ENCODE measurements around the gene PGAP1. TPM values are rescaled to one million over a fixed set of nuclear protein-coding genes. Genes with fewer than 3 reads are reported as not detected.

Gene PGAP1
- total RNA-seq, 2 experiments from 2014 or later, result 22.2 to 25.1 TPM

DNA sequence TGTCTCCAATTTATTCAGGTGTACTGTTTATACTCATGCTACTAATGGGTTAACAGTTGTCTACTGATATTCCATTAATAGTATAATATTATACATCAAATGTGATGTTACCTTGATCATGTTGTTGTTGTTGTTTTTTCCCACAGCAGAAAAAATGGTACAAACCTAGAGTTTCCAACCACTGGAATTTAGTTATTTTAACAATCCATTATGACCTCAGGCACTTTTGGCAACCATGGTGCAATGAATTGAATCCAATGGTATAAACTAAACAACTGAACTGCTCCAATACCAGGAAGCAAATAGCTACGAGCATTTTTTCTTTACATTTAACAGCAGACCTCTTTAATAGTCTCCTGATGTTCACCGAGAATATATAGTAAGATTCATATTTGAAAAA, 86.3 kb downstream of the PGAP1 start:
- Mint-ChIP-seq H3K4me1 (no peaks in the 10 kb centered on the region), H3K36me3 (ENCODE audit: low read depth) (peaks cover 32% of the 10 kb centered on the region), H3K4me3 (no peak overlapping the region), H3K27me3 (no peaks in the 10 kb centered on the region), H3K9me3 (ENCODE audit: low read depth) (no peaks in the 10 kb centered on the region), H3K27ac (no peak overlapping the region)
- ATAC-seq (no peak), DNase-seq (no peak)
- intact Hi-C loops (cut with DNase I, micrococcal nuclease), result no loop called here
- ChIA-PET POLR2A (no interaction called here), CTCF (no interaction called here)

GRCh38 chr2:196839574-196839973, 86.9 kb downstream of the PGAP1 start:
- no peaks in the 10 kb centered on the region for H3K27me3 Mint-ChIP-seq
- no peak for DNase-seq
- H3K27ac Mint-ChIP-seq, result no peak overlapping the region
- intact Hi-C loops (cut with DNase I, micrococcal nuclease), result no loop called here
- POLR2A ChIA-PET, result interaction anchor here (0.6 kb wide), 1 partner anchor 17 kb away, joined by 14 read pairs; no protein-coding TSS in a partner anchor
- CTCF ChIA-PET, result no interaction called here
- no peaks in the 10 kb centered on the region for H3K4me1 Mint-ChIP-seq
- ATAC-seq, result no peak
- H3K36me3 Mint-ChIP-seq (ENCODE audit: low read depth), result peaks cover 30% of the 10 kb centered on the region
- H3K9me3 Mint-ChIP-seq (ENCODE audit: low read depth), result no peaks in the 10 kb centered on the region
- H3K4me3 Mint-ChIP-seq, result no peak overlapping the region

DNA sequence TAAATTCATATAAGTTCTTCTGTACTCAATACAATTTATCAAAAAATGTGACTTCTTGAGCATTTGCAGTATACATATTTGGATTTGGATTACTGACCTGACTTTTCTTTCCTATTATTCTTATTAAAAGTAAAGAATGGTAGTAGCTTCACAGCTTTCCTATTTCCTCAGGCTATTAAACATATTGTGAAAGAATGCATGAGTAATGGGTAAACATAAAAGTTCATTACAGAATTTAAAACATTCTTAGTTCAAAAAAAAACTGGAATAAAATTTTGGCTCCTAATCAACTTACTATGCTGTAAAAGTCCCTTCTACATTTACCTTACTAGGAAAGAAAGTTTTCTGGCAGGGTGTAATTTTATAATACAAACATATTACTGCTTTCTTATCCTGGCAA, 90.1 kb downstream of the PGAP1 start:
- CTCF ChIA-PET, result interaction anchor here (0.6 kb wide), 1 partner anchor 93 kb away, joined by 4 read pairs; no protein-coding TSS in a partner anchor
- Mint-ChIP-seq H3K27me3 (no peaks in the 10 kb centered on the region), H3K27ac (no peak overlapping the region), H3K9me3 (ENCODE audit: low read depth) (no peaks in the 10 kb centered on the region), H3K4me3 (no peak overlapping the region), H3K36me3 (ENCODE audit: low read depth) (peaks cover 24% of the 10 kb centered on the region), H3K4me1 (no peaks in the 10 kb centered on the region)
- no peak for DNase-seq
- intact Hi-C loops (cut with DNase I, micrococcal nuclease), result no loop called here
- ATAC-seq, result no peak
- POLR2A ChIA-PET, result no interaction called here

DNA sequence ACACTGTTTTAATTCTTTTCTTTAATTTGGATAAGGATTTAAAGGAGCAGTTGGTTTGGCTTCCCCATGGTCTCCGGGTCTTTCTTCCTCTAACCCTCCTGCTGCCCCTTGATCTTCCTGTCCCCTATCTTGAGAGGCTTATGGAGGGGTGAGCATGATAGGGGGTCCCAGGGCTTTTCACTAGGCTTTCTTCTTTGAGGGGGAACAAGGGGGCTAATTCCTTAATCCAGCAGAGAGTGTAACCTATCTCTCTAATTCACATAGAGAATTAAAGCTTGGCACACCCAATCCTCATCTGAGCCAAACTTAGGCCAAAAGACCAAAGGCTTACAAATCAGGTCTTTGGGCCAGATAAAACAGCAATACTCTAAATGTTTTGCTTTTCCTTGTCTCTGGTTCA, 95.8 kb downstream of the PGAP1 start:
- ChIA-PET POLR2A (no interaction called here), CTCF (no interaction called here)
- Mint-ChIP-seq H3K4me3 (no peak overlapping the region), H3K27me3 (no peaks in the 10 kb centered on the region), H3K9me3 (ENCODE audit: low read depth) (no peaks in the 10 kb centered on the region), H3K4me1 (peaks cover 3% of the 10 kb centered on the region), H3K36me3 (ENCODE audit: low read depth) (no peaks in the 10 kb centered on the region), H3K27ac (no peak overlapping the region)
- DNase-seq (no peak), ATAC-seq (no peak)
- intact Hi-C loops (cut with DNase I, micrococcal nuclease), result no loop called here

- no peaks in the 10 kb centered on the region for H3K36me3 Mint-ChIP-seq (ENCODE audit: low read depth)
- peaks cover 3% of the 10 kb centered on the region for H3K4me1 Mint-ChIP-seq
- ChIA-PET POLR2A (no interaction called here), CTCF (interaction anchor here (1.3 to 1.4 kb wide), 2 partner anchors 16 to 29 kb away, joined by 3 read pairs; no protein-coding TSS in a partner anchor)
- peak; percentile 45 for ATAC-seq
- H3K4me3 Mint-ChIP-seq, result no peak overlapping the region
- no peaks in the 10 kb centered on the region for H3K9me3 Mint-ChIP-seq (ENCODE audit: low read depth)
- H3K27ac Mint-ChIP-seq, result no peak overlapping the region
- intact Hi-C loops (cut with DNase I, micrococcal nuclease), result no loop called here
- H3K27me3 Mint-ChIP-seq, result peaks cover 8% of the 10 kb centered on the region
- DNase-seq, result no peak
These were observed 99.2 kb downstream of the PGAP1 start for GRCh38 chr2:196827356-196827755.

DNA sequence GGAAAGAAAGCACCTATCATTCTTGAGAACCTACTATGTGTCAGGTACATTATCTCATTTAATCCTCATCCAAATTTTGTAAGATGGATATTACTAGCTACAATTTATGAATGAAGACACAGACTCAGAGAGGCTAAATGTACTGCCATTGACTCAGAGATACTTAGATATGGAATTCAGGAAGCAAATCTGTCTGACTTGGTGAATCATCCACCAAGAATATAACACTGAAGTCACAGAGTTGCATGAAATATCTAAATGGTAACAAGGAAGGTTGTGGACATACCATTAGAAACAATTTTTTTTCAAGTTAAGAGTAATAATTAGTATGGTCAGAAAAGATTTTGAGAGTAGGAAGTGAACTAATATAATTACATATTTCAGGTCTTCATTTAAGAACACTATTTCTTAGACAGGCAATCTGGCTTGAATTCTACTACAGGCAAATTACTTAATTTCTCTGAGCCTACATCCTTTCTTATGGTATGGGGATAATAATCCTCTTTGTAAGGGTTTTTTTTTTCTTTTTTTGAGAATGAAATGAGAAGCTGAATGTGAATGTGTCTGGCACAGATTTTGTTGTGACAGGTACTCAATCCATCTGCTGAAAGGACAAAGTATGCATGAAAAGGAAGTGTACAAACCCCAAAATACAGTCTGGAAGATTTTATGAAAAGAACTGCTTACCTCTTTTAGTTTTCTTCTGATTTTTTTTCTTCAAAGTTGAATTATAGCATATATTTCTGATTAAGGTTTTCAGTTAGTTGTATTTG, 102.6 kb downstream of the PGAP1 start:
- ATAC-seq (no peak), DNase-seq (no peak)
- peaks cover 14% of the 10 kb centered on the region for H3K27me3 Mint-ChIP-seq
- CTCF ChIA-PET, result no interaction called here
- H3K36me3 Mint-ChIP-seq (ENCODE audit: low read depth), result no peaks in the 10 kb centered on the region
- POLR2A ChIA-PET, result no interaction called here
- intact Hi-C loops (cut with DNase I, micrococcal nuclease), result no loop called here
- H3K27ac Mint-ChIP-seq, result no peak overlapping the region
- H3K4me1 Mint-ChIP-seq, result peaks cover 3% of the 10 kb centered on the region
- H3K4me3 Mint-ChIP-seq, result no peak overlapping the region
- peaks cover 4% of the 10 kb centered on the region for H3K9me3 Mint-ChIP-seq (ENCODE audit: low read depth)

DNA sequence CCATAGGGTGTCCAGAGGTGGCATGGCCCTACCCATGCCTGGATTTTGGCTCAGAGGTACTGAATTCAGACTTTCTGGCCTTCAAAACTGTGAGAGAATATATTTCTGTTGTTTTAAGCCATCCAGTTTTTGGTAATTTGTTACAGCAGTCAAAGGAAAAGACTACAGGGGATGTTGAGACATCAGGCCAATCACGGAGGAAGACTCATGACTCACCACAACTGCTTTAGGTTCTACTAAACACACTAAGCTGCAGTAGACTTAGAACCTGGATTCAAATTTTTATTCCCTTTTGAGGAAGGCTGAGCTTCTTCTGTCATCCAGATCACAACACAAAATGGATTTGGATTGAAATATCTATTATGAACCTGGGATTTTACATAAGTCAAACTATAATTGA, 105.3 kb downstream of the PGAP1 start:
- no peaks in the 10 kb centered on the region for H3K4me1 Mint-ChIP-seq
- peaks cover 21% of the 10 kb centered on the region for H3K27me3 Mint-ChIP-seq
- intact Hi-C loops (cut with DNase I, micrococcal nuclease), result loop anchor here in 1 of 2 experiments (2.0 kb wide), 1 partner anchor 20 kb away; no protein-coding TSS in a partner anchor
- H3K9me3 Mint-ChIP-seq (ENCODE audit: low read depth), result peaks cover 12% of the 10 kb centered on the region
- CTCF ChIA-PET, result interaction anchor here (0.6 kb wide), 1 partner anchor 104 kb away, joined by 4 read pairs; no protein-coding TSS in a partner anchor
- no peak for DNase-seq
- ATAC-seq, result no peak
- no peak overlapping the region for H3K27ac Mint-ChIP-seq
- no peak overlapping the region for H3K4me3 Mint-ChIP-seq
- POLR2A ChIA-PET, result no interaction called here
- H3K36me3 Mint-ChIP-seq (ENCODE audit: low read depth), result no peaks in the 10 kb centered on the region

DNA sequence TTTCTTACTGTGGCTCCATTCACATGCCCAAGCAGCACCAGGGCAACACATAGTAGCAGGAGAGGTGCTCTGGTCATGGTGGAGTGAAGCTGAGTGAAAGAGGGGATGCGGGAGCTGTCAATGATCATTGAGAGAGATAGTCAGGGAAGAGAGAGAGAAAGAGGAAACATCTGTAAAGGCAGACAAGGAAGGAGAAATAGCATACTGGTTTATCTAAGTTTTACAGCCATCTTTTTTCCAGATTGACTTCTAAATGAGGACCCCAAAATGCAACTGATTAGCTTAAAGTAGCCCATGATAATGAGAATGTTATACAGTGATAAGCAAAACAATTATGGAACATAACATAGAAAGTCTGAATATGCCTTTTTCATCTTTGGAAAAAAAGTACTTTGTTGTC, 117.2 kb downstream of the PGAP1 start, which contains the start of gene C2orf66:
C2orf66 (minus strand) TSS at position 96 of the 400 bp plus-strand sequence; CDS start at position 77, 19 bp downstream.
- no peak for ATAC-seq
- CTCF ChIA-PET, result interaction anchor here (0.6 to 1.0 kb wide), 4 partner anchors 13 to 404 kb away, joined by 3 to 4 read pairs (median 4); no protein-coding TSS in a partner anchor
- POLR2A ChIA-PET, result no interaction called here
- Mint-ChIP-seq H3K4me1 (no peaks in the 10 kb centered on the region), H3K27ac (no peak within 1 kb of the TSS), H3K4me3 (no peak within 1 kb of the TSS), H3K27me3 (peaks cover 25% of the 10 kb centered on the region), H3K36me3 (ENCODE audit: low read depth) (no peaks in the 10 kb centered on the region), H3K9me3 (ENCODE audit: low read depth) (peaks cover 3% of the 10 kb centered on the region)
- intact Hi-C loops (cut with DNase I, micrococcal nuclease), result no loop called here
- DNase-seq, result no peak

- Mint-ChIP-seq H3K4me3 (no peak overlapping the region), H3K9me3 (ENCODE audit: low read depth) (no peaks in the 10 kb centered on the region), H3K27ac (no peak overlapping the region), H3K27me3 (peaks cover 25% of the 10 kb centered on the region), H3K4me1 (no peaks in the 10 kb centered on the region), H3K36me3 (ENCODE audit: low read depth) (no peaks in the 10 kb centered on the region)
- POLR2A ChIA-PET, result no interaction called here
- DNase-seq (no peak), ATAC-seq (no peak)
- intact Hi-C loops (cut with DNase I, micrococcal nuclease), result no loop called here
- CTCF ChIA-PET, result no interaction called here
These were observed 118.3 kb downstream of the PGAP1 start for GRCh38 chr2:196808083-196808665.

DNA sequence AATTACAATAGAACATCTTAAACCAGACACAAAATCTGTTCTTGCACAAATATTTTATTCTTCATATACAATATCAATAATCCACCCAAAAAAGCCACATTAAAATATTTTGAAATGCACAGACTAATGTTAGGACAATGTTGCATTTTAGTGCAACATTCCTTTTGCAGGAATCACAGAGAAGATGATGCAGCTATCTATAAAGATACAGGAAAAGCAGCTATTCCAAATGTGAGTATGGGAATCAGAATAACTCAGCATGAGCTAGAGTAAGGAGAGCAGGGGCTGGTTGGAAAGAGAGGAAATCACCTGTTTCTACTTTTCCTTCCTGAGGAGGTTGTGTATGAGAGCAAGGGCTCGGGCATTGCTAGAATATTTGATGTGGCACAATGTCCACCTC, 122.1 kb downstream of the PGAP1 start:
- Mint-ChIP-seq H3K4me3 (no peak overlapping the region), H3K4me1 (peaks cover 17% of the 10 kb centered on the region), H3K27ac (no peak overlapping the region), H3K36me3 (ENCODE audit: low read depth) (peaks cover 1% of the 10 kb centered on the region), H3K27me3 (peaks cover 9% of the 10 kb centered on the region), H3K9me3 (ENCODE audit: low read depth) (no peaks in the 10 kb centered on the region)
- DNase-seq (no peak), ATAC-seq (no peak)
- ChIA-PET POLR2A (no interaction called here), CTCF (no interaction called here)
- intact Hi-C loops (cut with DNase I, micrococcal nuclease), result no loop called here

DNA sequence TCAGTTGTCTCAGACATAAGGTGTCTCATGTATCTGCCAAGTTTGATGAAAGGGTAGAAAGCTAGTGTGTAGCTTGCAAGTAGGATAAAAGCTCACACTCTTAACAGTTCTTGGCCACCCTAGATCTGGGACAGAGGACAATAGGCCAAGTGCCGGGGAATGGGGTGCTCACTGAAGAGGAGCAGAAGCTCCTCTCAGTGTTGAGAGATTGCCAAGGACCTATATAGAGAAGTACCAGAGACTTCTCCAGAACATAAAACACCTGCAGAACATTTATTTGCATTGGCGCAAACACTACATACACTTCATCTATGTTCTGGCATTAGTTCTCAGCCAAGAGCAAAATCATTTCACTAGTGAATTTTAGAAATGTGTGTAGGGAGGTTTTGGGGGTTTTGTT, 124.1 kb downstream of the PGAP1 start:
- ATAC-seq (no peak), DNase-seq (no peak)
- Mint-ChIP-seq H3K4me1 (peaks cover 26% of the 10 kb centered on the region), H3K36me3 (ENCODE audit: low read depth) (peaks cover 4% of the 10 kb centered on the region), H3K9me3 (ENCODE audit: low read depth) (no peaks in the 10 kb centered on the region), H3K4me3 (no peak overlapping the region), H3K27ac (peak overlapping the region; percentile 51), H3K27me3 (peaks cover 6% of the 10 kb centered on the region)
- ChIA-PET CTCF (interaction anchor here (0.8 to 0.9 kb wide), 2 partner anchors 19 to 465 kb away, joined by 3 to 5 read pairs; no protein-coding TSS in a partner anchor), POLR2A (interaction anchor here (1.0 kb wide), 1 partner anchor 125 kb away, joined by 3 read pairs; no protein-coding TSS in a partner anchor)
- intact Hi-C loops (cut with DNase I, micrococcal nuclease), result no loop called here
